Natural killer cell (primary cell): ENCODE measurements around the gene VPS13A. TPM values are rescaled to one million over a fixed set of nuclear protein-coding genes. Genes with fewer than 3 reads are reported as not detected.
"Not testable (repeated sequence)": the region's sequence is repeated elsewhere in the genome, so short reads cannot be mapped to it uniquely, and the experiment has no call there.

Source experiments
- ATAC-seq, 3 donors: fragments of 150-1000 bp in 2 of 3; fragments of 200-7000 bp in 1 of 3; cut with Tn5 transposase; 1 replicate in 1 of 3; 2 replicates in 2 of 3; pipeline ENCODE4 v1.10.0; 2021; ENCODE audit warnings: mild to moderate bottlenecking in 2 of 3, moderate library complexity in 2 of 3
- DNase-seq, 2 donors: peaks; one replicate each; pipeline versions ENCODE4 v3.0.0 to v3.0.0-alpha.2; 2013 to 2021; ENCODE audit warnings: mixed read lengths in 1 of 2
- H3K27ac ChIP-seq: one replicate; pipeline ENCODE4 v1.5.1; 2013; ENCODE audit warnings: mild to moderate bottlenecking, low read length
- H3K27me3 ChIP-seq: one replicate; pipeline ENCODE4 v1.6.1; 2013; ENCODE audit warnings: low read length; ENCODE audit not compliant: control insufficient read depth, insufficient read depth
- H3K36me3 ChIP-seq: one replicate; pipeline ENCODE4 v1.6.1; 2013; ENCODE audit warnings: low read length; ENCODE audit not compliant: control insufficient read depth, insufficient read depth
- H3K4me1 ChIP-seq: one replicate; pipeline ENCODE4 v1.6.1; 2013; ENCODE audit warnings: low read length; ENCODE audit not compliant: control insufficient read depth, insufficient read depth
- H3K4me3 ChIP-seq: one replicate; pipeline ENCODE4 v1.5.1; 2013; ENCODE audit warnings: low read length
- H3K9me3 ChIP-seq: one replicate; pipeline ENCODE4 v1.6.1; 2013; ENCODE audit warnings: low read length; ENCODE audit not compliant: control insufficient read depth, insufficient read depth
- H3K27ac Mint-ChIP-seq, 2 donors: one replicate each; pipeline ENCODE4 v1.8.0; 2022; ENCODE audit warnings: mild to moderate bottlenecking in 2 of 2, mixed read lengths in 2 of 2, moderate library complexity in 1 of 2
- H3K27me3 Mint-ChIP-seq, 2 donors: one replicate each; pipeline ENCODE4 v1.8.0; 2022; ENCODE audit warnings: low read depth in 2 of 2, mixed read lengths in 2 of 2
- H3K36me3 Mint-ChIP-seq: one replicate; pipeline ENCODE4 v1.8.0; 2022; ENCODE audit warnings: mixed read lengths
- H3K4me1 Mint-ChIP-seq, 2 donors: one replicate each; pipeline ENCODE4 v1.8.0; 2022; ENCODE audit warnings: mixed read lengths in 2 of 2
- H3K4me3 Mint-ChIP-seq: one replicate; pipeline ENCODE4 v1.8.0; 2022; ENCODE audit warnings: mild to moderate bottlenecking, moderate library complexity, mixed read lengths
- H3K9me3 Mint-ChIP-seq, 2 donors: one replicate each; pipeline ENCODE4 v1.8.0; 2022; ENCODE audit warnings: mixed read lengths in 2 of 2
- CTCF ChIP-seq: fragments of 200-600 bp; IDR thresholded peaks from one replicate; pipeline ENCODE4 v1.8.0; 2022; ENCODE audit warnings: antibody characterized with exemption
- WGBS: methylation state at CpG from one replicate; pipeline ENCODE4 v1.1.7; 2013; ENCODE audit warnings: missing lambda C conversion rate; ENCODE audit not compliant: insufficient coverage; 5-methylcytosine and 5-hydroxymethylcytosine counted together
- intact Hi-C: fragments of 100-400 bp; cut with micrococcal nuclease; formaldehyde crosslinking; loops from one replicate; pipeline ENCODE4 v1.14.2; 2022
- total RNA-seq, 4 donors: library from RNA; stranded (reverse); fragments of 120-200 nt in 1 of 4; gene quantifications; one replicate each; pipeline versions ENCODE4 v1.2.3 to v1.2.4, GENCODE V29; 2013 to 2022

The VPS13A gene
- total RNA-seq, 3 donors from 2014 or later (not counting 1 experiment from before 2014, with no cell fraction given), result 54.7 to 74.2 (median 70.4) TPM

GRCh38 chr9:77402286-77402685 is 225.0 kb downstream of the VPS13A start:
- H3K9me3 Mint-ChIP-seq, result no peaks in the 10 kb centered on the region
- no peaks in the 10 kb centered on the region for H3K9me3 ChIP-seq
- H3K27me3 ChIP-seq, result no peaks in the 10 kb centered on the region
- peaks cover 9% of the 10 kb centered on the region for H3K36me3 Mint-ChIP-seq
- ATAC-seq, result no peak
- H3K4me1 ChIP-seq, result no peaks in the 10 kb centered on the region
- H3K4me3 ChIP-seq, result no peak overlapping the region
- H3K4me3 Mint-ChIP-seq, result no peak overlapping the region
- H3K4me1 Mint-ChIP-seq, result no peaks in the 10 kb centered on the region
- no peaks in the 10 kb centered on the region for H3K27me3 Mint-ChIP-seq
- no peak overlapping the region for H3K27ac ChIP-seq
- TF ChIP-seq CTCF, result no peak
- peaks cover 16% of the 10 kb centered on the region for H3K36me3 ChIP-seq
- H3K27ac Mint-ChIP-seq, result no peak overlapping the region
- 92% methylated on average over 2 of the region's 2 CpGs for WGBS
- DNase-seq, result no peak
- intact Hi-C loops, result no loop called here

DNA sequence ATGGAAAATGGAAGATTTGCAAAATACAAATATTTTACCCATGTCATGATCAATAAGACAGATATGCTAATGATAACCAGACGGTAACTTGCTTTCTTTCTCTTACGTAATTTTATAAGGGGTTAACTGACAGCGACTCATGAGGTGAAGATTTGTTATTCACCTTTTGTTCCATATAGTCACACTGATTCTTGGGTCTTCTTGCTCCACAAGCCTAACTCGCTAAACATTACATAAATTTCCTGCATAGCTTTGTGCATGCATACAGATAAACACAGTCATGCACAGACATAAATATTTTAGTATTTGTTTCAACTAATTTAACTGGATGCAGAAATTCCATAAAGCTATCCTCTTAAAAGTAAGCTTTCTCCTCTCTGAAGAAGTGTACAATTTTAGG is 225.9 kb downstream of the VPS13A start:
- peaks cover 21% of the 10 kb centered on the region for H3K36me3 ChIP-seq
- Mint-ChIP-seq H3K36me3 (peaks cover 15% of the 10 kb centered on the region), H3K4me3 (no peak overlapping the region), H3K9me3 (peaks cover 2 to 3% of the 10 kb centered on the region in 2 donors), H3K4me1 (no peaks in the 10 kb centered on the region), H3K27ac (no peak overlapping the region), H3K27me3 (no peaks in the 10 kb centered on the region)
- no peaks in the 10 kb centered on the region for H3K27me3 ChIP-seq
- no peak overlapping the region for H3K27ac ChIP-seq
- WGBS, result 100% methylated on average over 3 of the region's 4 CpGs
- DNase-seq, result no peak
- no peak for ATAC-seq
- H3K4me3 ChIP-seq, result no peak overlapping the region
- H3K9me3 ChIP-seq, result no peaks in the 10 kb centered on the region
- TF ChIP-seq CTCF, result no peak
- H3K4me1 ChIP-seq, result no peaks in the 10 kb centered on the region
- intact Hi-C loops, result no loop called here

DNA sequence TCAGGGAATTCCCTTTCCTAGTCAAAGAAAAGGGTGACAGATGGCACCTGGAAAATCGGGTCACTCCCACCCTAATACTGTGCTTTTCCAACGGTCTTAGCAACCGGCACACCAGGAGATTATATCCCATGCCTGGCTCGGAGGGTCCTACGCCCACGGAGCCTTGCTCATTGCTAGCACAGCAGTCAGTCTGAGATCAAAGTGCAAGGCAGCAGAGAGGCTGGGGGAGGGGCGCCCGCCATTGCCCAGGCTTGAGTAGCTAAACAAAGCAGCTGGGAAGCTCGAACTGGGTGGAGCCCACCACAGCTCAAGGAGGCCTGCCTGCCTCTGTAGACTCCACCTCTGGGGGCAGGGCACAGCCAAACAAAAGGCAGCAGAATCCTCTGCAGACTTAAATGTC is 231.2 kb downstream of the VPS13A start:
- DNase-seq, H3K27ac ChIP-seq, H3K27me3 Mint-ChIP-seq, H3K27me3 ChIP-seq, H3K9me3 ChIP-seq, H3K4me1 Mint-ChIP-seq, H3K4me3 ChIP-seq, H3K27ac Mint-ChIP-seq, ATAC-seq, H3K4me3 Mint-ChIP-seq, H3K4me1 ChIP-seq, intact Hi-C loops, H3K9me3 Mint-ChIP-seq: not testable (repeated sequence)
- WGBS, result 89% methylated on average over 9 of the region's 9 CpGs
- peaks cover 20% of the 10 kb centered on the region for H3K36me3 ChIP-seq
- peaks cover 24% of the 10 kb centered on the region for H3K36me3 Mint-ChIP-seq

DNA sequence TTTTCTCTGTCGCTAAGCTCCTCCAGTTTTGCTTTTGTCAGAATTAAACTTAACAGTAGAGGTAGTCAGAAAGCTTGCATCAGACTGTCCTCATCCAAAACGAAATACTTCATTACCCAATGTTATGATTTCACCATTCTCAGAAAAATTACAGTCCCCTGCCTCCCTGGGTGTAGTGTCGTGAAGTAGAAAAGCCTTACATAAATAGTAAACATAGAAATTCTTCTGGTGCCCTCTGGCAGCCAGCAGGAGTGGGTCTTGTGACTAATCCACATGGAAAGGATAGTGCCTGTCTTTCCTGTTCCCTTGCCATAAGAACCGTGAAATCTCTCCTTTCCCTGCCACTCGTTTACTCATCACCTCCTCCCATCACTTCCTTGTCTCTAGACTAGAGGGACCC is 240.2 kb downstream of the VPS13A start:
- Histone ChIP-seq H3K4me3 (no peak overlapping the region), H3K4me1 (no peaks in the 10 kb centered on the region), H3K27ac (no peak overlapping the region), H3K36me3 (no peaks in the 10 kb centered on the region), H3K27me3 (no peaks in the 10 kb centered on the region), H3K9me3 (no peaks in the 10 kb centered on the region)
- Mint-ChIP-seq H3K9me3 (no peaks in the 10 kb centered on the region), H3K27me3 (no peaks in the 10 kb centered on the region), H3K36me3 (no peaks in the 10 kb centered on the region), H3K4me1 (no peaks in the 10 kb centered on the region), H3K4me3 (no peak overlapping the region), H3K27ac (no peak overlapping the region)
- intact Hi-C loops, result no loop called here
- 93% methylated on average over 4 of the region's 5 CpGs for whole genome bisulfite sequencing
- TF ChIP-seq CTCF, result no peak
- no peak for DNase-seq
- ATAC-seq, result no peak
